Glutamatergic neuron (in vitro differentiated cells): ENCODE results near the gene SAMD4A. TPM values are rescaled to one million over a fixed set of nuclear protein-coding genes. Genes with fewer than 3 reads are reported as not detected.

Experiments used
- DNase-seq: peaks from one replicate; pipeline ENCODE4 v3.0.0; 2022
- H3K27ac Mint-ChIP-seq: one replicate; pipeline ENCODE4 v1.8.0; 2020; ENCODE audit warnings: mild to moderate bottlenecking, mixed read lengths, inconsistent platforms; ENCODE audit not compliant: unreplicated experiment
- H3K27me3 Mint-ChIP-seq: one replicate; pipeline ENCODE4 v1.8.0; 2020; ENCODE audit warnings: mild to moderate bottlenecking, moderate library complexity, mixed read lengths, inconsistent platforms; ENCODE audit not compliant: unreplicated experiment
- H3K36me3 Mint-ChIP-seq: one replicate; pipeline ENCODE4 v1.8.0; 2020; ENCODE audit warnings: mild to moderate bottlenecking, mixed read lengths, inconsistent platforms; ENCODE audit not compliant: unreplicated experiment
- H3K4me1 Mint-ChIP-seq: one replicate; pipeline ENCODE4 v1.8.0; 2020; ENCODE audit warnings: mild to moderate bottlenecking, low read depth, mixed read lengths, inconsistent platforms; ENCODE audit not compliant: unreplicated experiment
- H3K4me3 Mint-ChIP-seq: one replicate; pipeline ENCODE4 v1.8.0; 2020; ENCODE audit warnings: mild to moderate bottlenecking, mixed read lengths, inconsistent platforms; ENCODE audit not compliant: unreplicated experiment
- H3K9me3 Mint-ChIP-seq: one replicate; pipeline ENCODE4 v1.8.0; 2020; ENCODE audit warnings: mild to moderate bottlenecking, moderate library complexity, mixed read lengths, inconsistent platforms; ENCODE audit not compliant: unreplicated experiment
- CTCF ChIP-seq: fragments of 200-600 bp; sonication (generic); IDR thresholded peaks from one replicate; pipeline ENCODE4 v1.5.0; 2021; ENCODE audit not compliant: partially characterized antibody, unreplicated experiment
- total RNA-seq: library from RNA; stranded (reverse); fragmentation: NEBNext Ultra II Directional; extraction: Animal tissue kit (Norgen Biotek cat#: 25700); gene quantifications from one replicate; pipeline ENCODE4 v1.2.1, GENCODE V29; 2021; ENCODE audit not compliant: unreplicated experiment

SAMD4A gene
- total RNA-seq, 1 donor from 2014 or later: 0.56 TPM

- Mint-ChIP-seq H3K9me3 (peaks cover 2% of the 10 kb centered on the region), H3K27ac (no peak overlapping the region), H3K36me3 (no peaks in the 10 kb centered on the region), H3K27me3 (peaks cover 1% of the 10 kb centered on the region), H3K4me1 (no peaks in the 10 kb centered on the region), H3K4me3 (no peak overlapping the region)
- no peak for TF ChIP-seq CTCF
- no peak for DNase-seq
Observed at GRCh38 chr14:54761835-54762234, 194.9 kb downstream of the SAMD4A start.

- Mint-ChIP-seq H3K4me1 (no peaks in the 10 kb centered on the region), H3K9me3 (peaks cover 3% of the 10 kb centered on the region), H3K27me3 (peaks cover 1% of the 10 kb centered on the region), H3K36me3 (no peaks in the 10 kb centered on the region), H3K27ac (no peak overlapping the region), H3K4me3 (no peak overlapping the region)
- no peak for TF ChIP-seq CTCF
- no peak for DNase-seq
Observed at GRCh38 chr14:54762296-54762695, 195.4 kb downstream of the SAMD4A start.

GRCh38 chr14:54763761-54764160 lies 196.8 kb downstream of the SAMD4A start:
- Mint-ChIP-seq H3K9me3 (peaks cover 3% of the 10 kb centered on the region), H3K36me3 (no peaks in the 10 kb centered on the region), H3K4me3 (no peak overlapping the region), H3K27me3 (peaks cover 1% of the 10 kb centered on the region), H3K4me1 (no peaks in the 10 kb centered on the region), H3K27ac (no peak overlapping the region)
- no peak for TF ChIP-seq CTCF
- no peak for DNase-seq

GRCh38 chr14:54766276-54767138 lies 199.6 kb downstream of the SAMD4A start:
- no peaks in the 10 kb centered on the region for H3K27me3 Mint-ChIP-seq
- H3K4me1 Mint-ChIP-seq: no peaks in the 10 kb centered on the region
- no peak for TF ChIP-seq CTCF
- H3K9me3 Mint-ChIP-seq: peaks cover 1% of the 10 kb centered on the region
- no peaks in the 10 kb centered on the region for H3K36me3 Mint-ChIP-seq
- no peak overlapping the region for H3K4me3 Mint-ChIP-seq
- no peak overlapping the region for H3K27ac Mint-ChIP-seq
- DNase-seq: no peak

GRCh38 chr14:54767139-54767431 lies 200.2 kb downstream of the SAMD4A start:
- TF ChIP-seq CTCF: no peak

More at GRCh38 chr14:54767139-54767431, 200.2 kb downstream of the SAMD4A start:
- Mint-ChIP-seq H3K4me3 (no peak overlapping the region), H3K9me3 (peaks cover 1% of the 10 kb centered on the region), H3K27me3 (no peaks in the 10 kb centered on the region), H3K36me3 (no peaks in the 10 kb centered on the region), H3K27ac (no peak overlapping the region), H3K4me1 (no peaks in the 10 kb centered on the region)
- DNase-seq: no peak
